ENCODE results near the gene KCNJ6. TPM values are rescaled to one million over a fixed set of nuclear protein-coding genes. Genes with fewer than 3 reads are reported as not detected.
"Not testable (repeated sequence)": the region's sequence is repeated elsewhere in the genome, so short reads cannot be mapped to it uniquely, and the experiment has no call there.

Gene KCNJ6
- total RNA-seq, 1 donor, result under 0.01 TPM

DNA sequence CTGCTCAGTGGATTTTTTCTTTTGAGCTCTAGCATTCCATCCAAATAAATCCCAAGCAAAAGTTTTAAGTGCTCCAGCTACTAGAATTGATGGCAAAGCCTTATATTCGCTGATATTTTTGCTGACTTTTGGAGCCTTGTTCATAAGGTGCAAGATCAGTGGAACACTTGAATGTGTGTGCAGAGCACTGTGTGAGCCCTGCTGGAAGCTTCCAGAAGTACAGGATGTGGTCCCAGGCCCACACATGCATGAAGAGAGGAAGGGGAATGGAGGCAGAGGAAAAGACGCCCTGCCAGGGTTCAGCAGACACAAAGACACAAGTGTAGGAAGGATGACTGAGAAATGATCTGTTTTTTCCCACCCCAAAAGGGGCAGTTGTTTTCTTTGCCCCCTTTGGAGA lies 169.4 kb downstream of the KCNJ6 start:
- DNase-seq (ENCODE audit: low read depth in 2 of 3, low spot score in 2 of 3), result no peak

GRCh38 chr21:37744551-37744950 lies 171.7 kb downstream of the KCNJ6 start:
- DNase-seq (ENCODE audit: low read depth in 2 of 3, low spot score in 2 of 3), result no peak

- no peak for DNase-seq (ENCODE audit: low read depth in 2 of 3, low spot score in 2 of 3)
These were observed 173.7 kb downstream of the KCNJ6 start for GRCh38 chr21:37742532-37742931.

- DNase-seq (ENCODE audit: low read depth in 2 of 3, low spot score in 2 of 3), result no peak
These were observed 174.1 kb downstream of the KCNJ6 start for GRCh38 chr21:37742115-37742514.

- no peak for DNase-seq (ENCODE audit: low read depth in 2 of 3, low spot score in 2 of 3)
These were observed 178.3 kb downstream of the KCNJ6 start for GRCh38 chr21:37737996-37738395.

DNA sequence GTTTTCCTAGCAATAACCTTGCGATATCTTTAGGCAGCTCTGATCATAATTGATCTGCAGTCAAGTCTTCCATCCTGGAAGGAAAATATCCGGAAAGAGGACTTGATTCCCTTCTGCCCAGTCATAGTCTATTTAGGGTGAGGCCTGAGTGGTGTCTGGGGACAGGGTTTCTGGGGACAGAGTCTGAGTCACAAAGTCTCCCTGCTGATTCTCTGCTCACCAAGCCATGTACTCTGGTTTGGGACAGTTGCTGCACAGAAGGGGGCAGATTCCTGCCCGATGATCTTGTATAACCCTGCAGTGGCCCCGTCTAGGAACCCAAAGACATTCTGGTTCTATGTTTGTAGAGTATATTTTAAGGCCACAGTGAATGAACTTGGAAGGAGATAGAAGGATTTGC lies 178.8 kb downstream of the KCNJ6 start:
- DNase-seq (ENCODE audit: low read depth in 2 of 3, low spot score in 2 of 3), result no peak

GRCh38 chr21:37734846-37735245 lies 181.4 kb downstream of the KCNJ6 start:
- no peak for DNase-seq (ENCODE audit: low read depth in 2 of 3, low spot score in 2 of 3)

DNA sequence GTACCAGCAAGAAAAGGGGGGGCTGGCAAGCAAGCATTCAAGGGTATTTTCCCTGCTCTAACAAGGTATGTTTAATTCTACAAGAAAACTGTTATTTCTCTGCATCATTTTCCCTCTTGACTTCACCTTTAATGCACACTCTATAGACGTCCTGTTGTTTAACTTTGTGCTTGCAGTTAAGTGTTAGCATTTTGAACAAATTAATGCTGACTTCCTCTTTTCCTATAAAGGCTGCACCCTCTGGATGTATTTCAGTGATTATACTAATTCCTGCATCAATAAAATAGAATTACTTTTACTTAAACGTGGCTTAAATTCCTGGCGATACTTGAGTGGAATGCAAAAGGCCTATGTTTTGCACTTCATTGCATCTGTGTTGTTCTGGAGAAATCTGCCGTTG lies 183.3 kb downstream of the KCNJ6 start:
- DNase-seq (ENCODE audit: low read depth in 2 of 3, low spot score in 2 of 3), result no peak

DNA sequence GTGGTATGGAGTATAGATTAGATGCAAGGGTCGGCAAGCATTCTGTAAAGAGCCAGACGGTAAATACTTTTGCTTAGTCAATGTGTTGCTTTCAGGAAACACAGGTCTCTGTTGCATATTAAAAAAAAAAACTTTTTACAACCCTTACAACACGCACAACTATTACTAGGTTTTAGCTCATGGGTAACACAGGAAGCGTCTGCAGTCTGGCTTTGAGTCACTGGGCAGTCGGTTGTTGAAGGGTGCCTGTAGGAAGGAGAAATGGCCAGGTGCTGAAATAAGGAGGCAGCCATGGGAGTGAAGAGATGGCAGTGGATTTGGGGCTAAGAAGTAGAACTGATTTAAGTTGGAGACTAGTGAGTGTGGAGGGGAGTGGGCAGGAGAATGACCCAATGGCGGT lies 192.1 kb downstream of the KCNJ6 start:
- no peak for DNase-seq (ENCODE audit: low read depth in 2 of 3, low spot score in 2 of 3)

DNA sequence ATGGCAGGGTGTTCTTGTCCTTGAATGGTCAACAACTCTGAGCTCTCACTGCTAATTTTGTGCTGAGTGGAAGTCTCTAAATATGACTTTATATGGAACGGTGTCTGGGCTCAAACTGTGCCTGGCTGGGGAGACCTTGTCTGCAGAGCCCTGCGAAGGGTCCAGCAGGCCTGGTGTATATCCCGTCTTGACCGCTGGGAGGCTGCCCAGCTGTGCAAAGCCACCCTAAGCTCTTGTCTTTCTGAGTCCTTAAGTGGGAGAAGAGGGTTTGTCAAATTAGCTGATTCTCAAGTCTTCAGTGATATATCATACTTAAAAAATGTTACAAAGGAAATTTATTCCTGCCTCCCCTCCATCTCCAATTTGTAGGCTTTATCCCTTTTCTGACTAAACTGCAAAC lies 198.7 kb downstream of the KCNJ6 start:
- DNase-seq (ENCODE audit: low read depth in 2 of 3, low spot score in 2 of 3), result no peak

GRCh38 chr21:37712569-37712934 lies 203.7 kb downstream of the KCNJ6 start:
- DNase-seq (ENCODE audit: low read depth in 2 of 3, low spot score in 2 of 3), result not testable (repeated sequence)

DNA sequence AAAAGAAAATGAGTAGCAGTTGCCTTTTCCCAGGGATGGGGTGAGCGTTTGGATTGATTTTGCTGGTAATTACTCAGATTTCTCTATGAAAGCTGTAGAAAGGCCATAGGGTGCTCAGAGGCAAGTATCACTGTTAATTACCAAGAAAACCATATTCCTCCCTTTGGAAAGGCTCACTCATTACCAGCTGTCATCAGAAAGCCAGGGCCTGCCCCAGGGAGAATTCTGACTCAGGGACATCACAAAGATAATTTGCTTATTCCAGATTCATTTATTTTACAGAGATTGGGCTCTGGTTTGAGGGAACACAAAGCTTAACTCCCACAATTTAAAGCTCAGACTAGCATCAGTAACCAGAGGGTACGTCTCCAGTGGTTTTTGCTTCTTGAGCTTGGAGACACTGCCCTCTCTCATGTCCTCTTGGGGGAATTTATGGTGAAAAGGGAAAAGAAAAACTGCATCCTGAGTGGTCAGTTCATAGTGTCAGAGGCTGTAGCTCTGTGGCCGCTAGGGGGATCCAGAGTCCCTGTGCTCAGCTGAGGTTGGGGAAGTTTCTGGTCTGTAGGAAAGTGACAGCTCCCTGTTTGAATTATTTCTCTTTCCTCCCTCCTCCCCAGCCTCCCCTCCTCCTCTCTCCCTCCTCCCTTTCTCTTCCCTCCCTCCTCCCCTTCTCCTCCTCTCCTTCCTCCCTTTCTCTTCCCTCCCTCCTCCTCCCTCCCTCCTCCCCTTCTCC lies 204.3 kb downstream of the KCNJ6 start:
- peak in 2 of 3 donors; percentile 45 to 75 for DNase-seq (ENCODE audit: low read depth in 2 of 3, low spot score in 2 of 3)

DNA sequence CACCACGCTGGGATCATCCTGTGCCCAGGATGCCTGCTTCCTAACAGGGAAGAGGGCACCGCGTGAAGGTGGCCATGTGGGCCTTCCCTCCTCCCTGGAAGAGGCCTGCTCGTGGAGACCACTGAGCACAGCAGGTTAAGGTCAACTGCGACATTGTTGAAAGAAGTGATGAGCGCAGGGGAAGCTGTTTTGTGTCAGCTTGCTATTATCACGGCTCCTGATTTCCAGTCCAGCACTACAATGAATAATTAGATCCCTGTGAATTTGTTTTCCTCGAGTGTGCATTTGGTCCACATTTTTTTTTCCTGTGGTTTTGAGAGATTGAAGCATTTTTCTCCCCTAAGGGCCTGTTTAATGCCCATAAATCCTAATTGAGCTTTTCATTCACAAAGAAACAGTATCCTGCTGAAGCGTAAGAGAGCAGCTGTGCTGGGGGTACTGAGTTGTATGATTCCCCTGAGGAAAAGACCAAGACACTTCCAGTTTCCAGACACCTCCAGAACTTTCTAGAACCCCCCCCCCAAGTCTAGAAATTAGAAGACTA lies 204.9 kb downstream of the KCNJ6 start:
- no peak for DNase-seq (ENCODE audit: low read depth in 2 of 3, low spot score in 2 of 3)

- no peak for DNase-seq (ENCODE audit: low read depth in 2 of 3, low spot score in 2 of 3)
These were observed 205.5 kb downstream of the KCNJ6 start for GRCh38 chr21:37710546-37711285.

- DNase-seq (ENCODE audit: low read depth in 2 of 3, low spot score in 2 of 3), result no peak
These were observed 211.5 kb downstream of the KCNJ6 start for GRCh38 chr21:37704751-37705150.

DNA sequence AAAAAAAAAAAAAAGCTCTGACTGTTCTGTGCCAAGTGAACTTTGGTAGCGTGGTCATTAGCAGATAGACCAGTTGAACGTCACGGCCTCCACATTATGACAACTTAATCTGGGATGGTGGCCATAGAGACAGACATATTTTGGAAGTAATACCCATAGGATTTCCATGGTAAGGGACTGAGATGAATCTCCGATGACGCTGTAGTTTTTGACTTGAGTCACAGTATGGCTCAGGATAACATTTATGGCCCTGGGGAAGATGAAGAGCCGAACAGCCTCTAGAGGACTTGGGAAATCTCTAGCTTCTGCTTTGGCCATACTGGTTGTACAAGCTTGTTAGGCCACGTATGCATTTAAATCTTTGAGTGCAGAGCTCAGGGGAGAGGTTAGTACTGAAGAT lies 214.0 kb downstream of the KCNJ6 start:
- DNase-seq (ENCODE audit: low read depth in 2 of 3, low spot score in 2 of 3), result no peak

GRCh38 chr21:37700641-37701202 lies 215.5 kb downstream of the KCNJ6 start:
- peak in 2 of 3 donors; percentile 50 to 67 for DNase-seq (ENCODE audit: low read depth in 2 of 3, low spot score in 2 of 3)

- DNase-seq (ENCODE audit: low read depth in 2 of 3, low spot score in 2 of 3), result no peak
These were observed 217.1 kb downstream of the KCNJ6 start for GRCh38 chr21:37699024-37699775.

GRCh38 chr21:37696936-37697335 lies 219.3 kb downstream of the KCNJ6 start:
- no peak for DNase-seq (ENCODE audit: low read depth in 2 of 3, low spot score in 2 of 3)

DNA sequence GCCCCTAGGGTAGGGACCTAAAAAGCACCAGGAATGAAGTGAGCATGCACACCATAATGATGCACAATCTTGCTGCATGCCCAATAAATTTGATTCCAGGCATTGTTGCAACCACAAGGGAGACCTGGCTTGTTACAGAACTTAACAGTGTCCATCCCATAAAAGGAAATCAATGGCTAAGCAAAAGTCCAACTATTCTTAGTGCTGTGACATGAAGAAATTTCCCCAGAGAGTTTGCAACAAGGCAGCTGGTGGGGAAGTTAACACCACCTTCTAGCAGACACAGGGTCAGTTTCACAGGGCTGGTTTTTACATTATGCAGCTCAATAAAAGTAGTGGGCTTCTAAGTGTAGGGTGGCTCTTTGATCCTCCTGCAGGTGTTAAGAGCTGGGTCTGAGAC lies 221.1 kb downstream of the KCNJ6 start:
- no peak for DNase-seq (ENCODE audit: low read depth in 2 of 3, low spot score in 2 of 3)
